Measurements from ENCODE around the gene ATOH8. TPM values are rescaled to one million over a fixed set of nuclear protein-coding genes. Genes with fewer than 3 reads are reported as not detected.

The ATOH8 gene
- total and polyA plus RNA-seq, 2 donors from 2014 or later, result 11.2 to 18.6 TPM

DNA sequence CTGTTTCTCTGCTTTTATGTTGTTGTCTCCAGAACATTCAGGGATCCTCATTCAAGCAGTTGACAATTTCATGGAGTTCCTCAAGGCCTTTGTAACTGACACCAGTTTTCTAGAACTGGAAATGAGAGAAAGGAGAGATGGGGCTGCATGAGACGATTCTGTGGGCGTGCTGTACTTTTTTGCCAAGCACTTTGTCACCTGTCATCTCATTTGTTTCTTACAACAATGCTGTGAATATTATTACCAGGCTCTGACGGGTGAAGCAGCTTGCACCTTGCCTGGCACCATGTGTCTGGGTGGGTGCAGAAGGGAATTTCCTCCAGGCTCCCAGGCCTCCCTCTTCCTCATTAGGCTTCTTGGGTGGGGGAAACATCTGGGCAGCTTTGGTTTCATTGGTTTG, 22.2 kb upstream of the ATOH8 start:
- peak in 2 of 5 donors; percentile 54 to 55 for DNase-seq
- FAIRE-seq, result no peak
- H3K4me1 ChIP-seq (ENCODE audit: control insufficient read depth in 2 of 3, insufficient read depth in 2 of 3, low read depth in 1 of 3, low read length in 3 of 3), result peaks cover 0 to 4% (median 3%) of the 10 kb centered on the region in 3 donors

GRCh38 chr2:85732467-85733120, 21.2 kb upstream of the ATOH8 start:
- intact Hi-C loops (cut with DNase I), result no loop called here
- H3K9ac ChIP-seq (ENCODE audit: low read length in 3 of 3), result no peak overlapping the region
- H3K4me3 ChIP-seq (ENCODE audit: low read length in 3 of 3), result no peak overlapping the region
- TF ChIP-seq CTCF (IDR thresholded peaks at IDR 0.05; ENCODE audit: borderline replicate concordance, extremely low read depth, insufficient read depth), result no peak
- peaks cover 0 to 5% (median 4%) of the 10 kb centered on the region in 3 donors for H3K4me1 ChIP-seq (ENCODE audit: control insufficient read depth in 2 of 3, insufficient read depth in 2 of 3, low read depth in 1 of 3, low read length in 3 of 3)
- FAIRE-seq (no peak), DNase-seq (no peak)
- H3K27me3 ChIP-seq (ENCODE audit: control insufficient read depth, insufficient read depth, low read length), result no peaks in the 10 kb centered on the region
- no peaks in the 10 kb centered on the region for H3K36me3 ChIP-seq (ENCODE audit: control insufficient read depth in 2 of 3, insufficient read depth in 3 of 3, low read length in 3 of 3)
- H3K27ac ChIP-seq (ENCODE audit: low read depth in 2 of 2, low read length in 2 of 2), result no peak overlapping the region
- no peaks in the 10 kb centered on the region for H3K9me3 ChIP-seq (ENCODE audit: control insufficient read depth in 2 of 3, insufficient read depth in 1 of 3, low read length in 3 of 3)

More for the DNA sequence above, 22.2 kb upstream of the ATOH8 start:
- intact Hi-C loops (cut with DNase I), result no loop called here
- H3K27me3 ChIP-seq (ENCODE audit: control insufficient read depth, insufficient read depth, low read length), result no peaks in the 10 kb centered on the region
- H3K4me3 ChIP-seq (ENCODE audit: low read length in 3 of 3), result no peak overlapping the region
- no peak overlapping the region for H3K9ac ChIP-seq (ENCODE audit: low read length in 3 of 3)
- TF ChIP-seq CTCF (IDR thresholded peaks at IDR 0.05; ENCODE audit: borderline replicate concordance, extremely low read depth, insufficient read depth), result no peak
- no peaks in the 10 kb centered on the region for H3K9me3 ChIP-seq (ENCODE audit: control insufficient read depth in 2 of 3, insufficient read depth in 1 of 3, low read length in 3 of 3)
- no peaks in the 10 kb centered on the region for H3K36me3 ChIP-seq (ENCODE audit: control insufficient read depth in 2 of 3, insufficient read depth in 3 of 3, low read length in 3 of 3)
- no peak overlapping the region for H3K27ac ChIP-seq (ENCODE audit: low read depth in 2 of 2, low read length in 2 of 2)

- H3K36me3 ChIP-seq (ENCODE audit: control insufficient read depth in 2 of 3, insufficient read depth in 3 of 3, low read length in 3 of 3), result no peaks in the 10 kb centered on the region
- no peaks in the 10 kb centered on the region for H3K27me3 ChIP-seq (ENCODE audit: control insufficient read depth, insufficient read depth, low read length)
- no peaks in the 10 kb centered on the region for H3K9me3 ChIP-seq (ENCODE audit: control insufficient read depth in 2 of 3, insufficient read depth in 1 of 3, low read length in 3 of 3)
- H3K4me1 ChIP-seq (ENCODE audit: control insufficient read depth in 2 of 3, insufficient read depth in 2 of 3, low read depth in 1 of 3, low read length in 3 of 3), result peaks cover 0 to 11% (median 5%) of the 10 kb centered on the region in 3 donors
- H3K9ac ChIP-seq (ENCODE audit: low read length in 3 of 3), result no peak overlapping the region
- no peak for TF ChIP-seq CTCF (IDR thresholded peaks at IDR 0.05; ENCODE audit: borderline replicate concordance, extremely low read depth, insufficient read depth)
- intact Hi-C loops (cut with DNase I), result no loop called here
- FAIRE-seq, result no peak
- peak in 4 of 5 donors; percentile 62 to 70 (median 66) for DNase-seq
- no peak overlapping the region for H3K27ac ChIP-seq (ENCODE audit: low read depth in 2 of 2, low read length in 2 of 2)
- no peak overlapping the region for H3K4me3 ChIP-seq (ENCODE audit: low read length in 3 of 3)
These were observed 20.4 kb upstream of the ATOH8 start for GRCh38 chr2:85733121-85733960.
